HEK293 (cell line): Measurements from ENCODE around the gene FAM193B.

ENCODE experiments used
- CTCF ChIA-PET: fragments of 350-600 bp; formaldehyde crosslinking; extraction: SDS; loops from one replicate; lab custom pipeline; 2021; ENCODE audit warnings: antibody characterized with exemption; lab: Yijun Ruan, JAX
- POLR2A ChIA-PET: fragments of 300-600 bp; formaldehyde crosslinking; extraction: SDS; loops from one replicate; lab custom pipeline; 2020; ENCODE audit warnings: antibody characterized with exemption, inconsistent platforms; lab: Yijun Ruan, JAX
- H3K27ac ChIP-seq: fragments of 200-500 bp; sonication (Bioruptor generic); 2 replicates; pipeline ENCODE4 v1.5.1; 2014; ENCODE audit warnings: low read depth, low read length, control low read depth, inconsistent platforms; ENCODE audit errors: extremely low read depth
- H3K36me3 ChIP-seq, 2 experiments: fragments of 200-500 bp in 1 of 2; sonication (Bioruptor generic) in 1 of 2; 1 replicate in 1 of 2; 2 replicates in 1 of 2; pipeline ENCODE4 v1.5.1; 2014 to 2017; ENCODE audit warnings: inconsistent platforms in 2 of 2, low read length in 2 of 2; ENCODE audit not compliant: control insufficient read depth in 2 of 2, insufficient read depth in 1 of 2
- H3K4me1 ChIP-seq: fragments of 200-500 bp; sonication (Bioruptor generic); 2 replicates; pipeline ENCODE4 v1.5.1; 2014; ENCODE audit warnings: mild to moderate bottlenecking, low read length, inconsistent platforms; ENCODE audit not compliant: control insufficient read depth, insufficient read depth
- H3K4me3 ChIP-seq: 2 replicates; pipeline ENCODE4 v1.5.1; 2011; ENCODE audit warnings: low read depth, mild to moderate bottlenecking, control low read depth, low read length, moderate library complexity
- H3K9me3 ChIP-seq: fragments of 200-500 bp; sonication (Bioruptor generic); 2 replicates; pipeline ENCODE4 v1.5.1; 2014; ENCODE audit warnings: low read depth, low read length, inconsistent platforms; ENCODE audit not compliant: control insufficient read depth, insufficient read depth
- GLIS1 ChIP-seq: fragments of 450-650 bp; formaldehyde crosslinking; IDR thresholded peaks from 2 replicates; pipeline ENCODE4 v1.5.1; 2016; ENCODE audit warnings: missing biosample characterization, missing genetic modification characterization
- HOXA7 ChIP-seq: sonication (generic); formaldehyde crosslinking; IDR thresholded peaks from 2 replicates; pipeline ENCODE4 v1.8.1; 2022; ENCODE audit warnings: missing genetic modification reagents, borderline replicate concordance
- RBAK ChIP-seq: fragments of 450-650 bp; formaldehyde crosslinking; IDR thresholded peaks from 2 replicates; pipeline ENCODE4 v1.5.1; 2016; ENCODE audit warnings: missing biosample characterization, missing genetic modification characterization
- SALL2 ChIP-seq: fragments of 450-650 bp; formaldehyde crosslinking; IDR thresholded peaks from 2 replicates; pipeline ENCODE4 v1.5.0; 2017; ENCODE audit warnings: missing biosample characterization, mild to moderate bottlenecking, missing genetic modification characterization, borderline replicate concordance
- SP7 ChIP-seq: fragments of 450-650 bp; formaldehyde crosslinking; IDR thresholded peaks from 2 replicates; pipeline ENCODE4 v1.5.1; 2016; ENCODE audit warnings: missing biosample characterization, missing genetic modification characterization
- WT1 ChIP-seq: fragments of 450-650 bp; formaldehyde crosslinking; IDR thresholded peaks from 2 replicates; pipeline ENCODE4 v1.5.1; 2016; ENCODE audit warnings: missing biosample characterization, missing genetic modification characterization
- ZBTB1 ChIP-seq: fragments of 450-650 bp; formaldehyde crosslinking; IDR thresholded peaks from 2 replicates; pipeline ENCODE4 v1.5.1; 2016; ENCODE audit warnings: missing biosample characterization, missing genetic modification characterization
- ZFHX2 ChIP-seq: fragments of 450-650 bp; formaldehyde crosslinking; conservative IDR thresholded peaks from 2 replicates; pipeline ENCODE4 v1.5.1; 2016; ENCODE audit warnings: missing biosample characterization, missing genetic modification characterization
- ZNF2 ChIP-seq: fragments of 450-650 bp; formaldehyde crosslinking; IDR thresholded peaks from 2 replicates; pipeline ENCODE4 v1.5.1; 2016; ENCODE audit warnings: missing biosample characterization, missing genetic modification characterization
- ZNF324 ChIP-seq: fragments of 450-650 bp; formaldehyde crosslinking; IDR thresholded peaks from 2 replicates; pipeline ENCODE4 v1.5.1; 2016; ENCODE audit warnings: missing biosample characterization, missing genetic modification characterization
- ZNF571 ChIP-seq: fragments of 450-650 bp; formaldehyde crosslinking; IDR thresholded peaks from 2 replicates; pipeline ENCODE4 v1.5.0; 2017; ENCODE audit warnings: missing biosample characterization, missing genetic modification characterization
- ZNF76 ChIP-seq: fragments of 450-650 bp; formaldehyde crosslinking; IDR thresholded peaks from 2 replicates; pipeline ENCODE4; 2016; ENCODE audit warnings: low read depth, missing biosample characterization, missing genetic modification characterization, borderline replicate concordance
- TF ChIP-seq, protein P1 (sequence below): fragments of 450-650 bp; formaldehyde crosslinking; conservative IDR thresholded peaks from 2 replicates; pipeline ENCODE4 v1.5.1; 2016; ENCODE audit warnings: low read depth, missing biosample characterization, missing genetic modification characterization
- TF ChIP-seq, protein P2 (sequence below): fragments of 450-650 bp; formaldehyde crosslinking; IDR thresholded peaks from 2 replicates; pipeline ENCODE4 v1.5.1; 2017; ENCODE audit warnings: missing biosample characterization, missing genetic modification characterization
- TF ChIP-seq, protein P3 (sequence below): fragments of 450-650 bp; formaldehyde crosslinking; IDR thresholded peaks from 2 replicates; pipeline ENCODE4; 2016; ENCODE audit warnings: missing biosample characterization, missing genetic modification characterization
- TF ChIP-seq, protein P4 (sequence below): fragments of 450-650 bp; formaldehyde crosslinking; IDR thresholded peaks from 2 replicates; pipeline ENCODE4 v1.5.1; 2016; ENCODE audit warnings: missing biosample characterization, missing genetic modification characterization, low read depth
- TF ChIP-seq, protein P5 (sequence below): fragments of 450-650 bp; formaldehyde crosslinking; IDR thresholded peaks from 2 replicates; pipeline ENCODE4 v1.5.1; 2016; ENCODE audit warnings: missing biosample characterization, missing genetic modification characterization, borderline replicate concordance
- TF ChIP-seq, protein P6 (sequence below): fragments of 450-650 bp; formaldehyde crosslinking; IDR thresholded peaks from 2 replicates; pipeline ENCODE4 v1.5.1; 2016; ENCODE audit warnings: missing biosample characterization, missing genetic modification characterization

The FAM193B gene

DNA sequence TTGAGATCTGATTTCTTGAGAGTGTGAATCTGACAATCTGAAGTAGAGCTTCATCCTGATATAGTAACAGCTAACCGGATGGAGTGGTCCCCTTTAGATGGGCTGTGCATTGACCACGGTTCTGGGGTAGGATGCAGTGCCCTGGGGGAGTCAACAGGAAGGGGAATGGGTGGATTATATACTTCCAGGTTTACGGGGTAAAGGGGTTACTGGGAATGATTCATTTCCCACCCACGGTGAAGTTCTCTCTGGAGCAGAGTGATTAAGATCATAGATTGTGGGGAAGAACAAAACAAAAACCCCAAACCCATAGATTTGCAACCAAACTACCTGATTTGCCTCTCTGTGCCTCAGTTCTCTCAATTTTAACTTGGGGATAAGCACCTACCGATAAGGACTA lies 44.1 kb upstream of the FAM193B start (continued):
- 0 out of 2 replicates have a peak, but pooled peaks have one; percentile 27 for TF ChIP-seq GLIS1 (tag by site-specific recombination)
- TF ChIP-seq HOXA7 = no peak
- TF ChIP-seq ZNF76 = no peak
- peak; percentile 32 for TF ChIP-seq ZFHX2
- TF ChIP-seq ZBTB1 = no peak

DNA sequence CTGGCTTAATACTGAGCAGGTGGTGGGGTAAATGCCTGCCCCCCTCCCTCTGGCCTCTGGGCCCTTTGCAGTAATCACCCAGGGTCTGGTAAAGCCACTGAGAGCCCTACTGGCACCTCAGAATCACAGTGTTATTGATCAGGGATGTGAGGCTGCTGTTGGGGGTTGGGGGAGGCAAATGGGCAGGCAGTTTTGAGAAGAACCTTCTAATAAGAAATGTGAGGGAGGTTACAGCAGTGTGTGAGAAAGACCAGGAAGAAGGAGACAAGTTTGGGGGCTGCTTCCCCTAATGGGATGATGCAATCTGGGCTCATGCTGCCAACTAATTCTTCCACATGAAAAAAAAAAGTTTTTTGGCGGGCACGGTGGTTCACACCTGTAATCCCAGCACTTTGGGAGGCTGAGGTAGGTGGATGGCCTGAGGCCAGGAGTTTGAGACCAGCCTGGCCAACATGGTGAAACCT lies 42.4 kb upstream of the FAM193B start:
- no peak overlapping the region for H3K4me3 ChIP-seq
- no peak overlapping the region for H3K27ac ChIP-seq
- H3K36me3 ChIP-seq = peaks cover 3 to 37% of the 10 kb centered on the region in 2 experiments; a peak in 1 of 3 replicates
- 0 out of 2 replicates have a peak, but pooled peaks cover 2% of the 10 kb centered on the region for H3K4me1 ChIP-seq
- ChIA-PET POLR2A (interaction anchor here (0.7 kb wide), 1 partner anchor 129 kb away, joined by 4 read pairs; no protein-coding TSS in a partner anchor), CTCF (no interaction called here)
- H3K9me3 ChIP-seq = no peaks in the 10 kb centered on the region
- TF ChIP-seq ZNF324 (tag by site-specific recombination) (no peak), WT1 (tag by site-specific recombination) (no peak), ZNF2 (tag by site-specific recombination) (no peak), RBAK (tag by site-specific recombination) (no peak), SALL2 (tag by site-specific recombination) (no peak), SP7 (no peak), ZNF571 (no peak)
- TF ChIP-seq, protein P1, sequence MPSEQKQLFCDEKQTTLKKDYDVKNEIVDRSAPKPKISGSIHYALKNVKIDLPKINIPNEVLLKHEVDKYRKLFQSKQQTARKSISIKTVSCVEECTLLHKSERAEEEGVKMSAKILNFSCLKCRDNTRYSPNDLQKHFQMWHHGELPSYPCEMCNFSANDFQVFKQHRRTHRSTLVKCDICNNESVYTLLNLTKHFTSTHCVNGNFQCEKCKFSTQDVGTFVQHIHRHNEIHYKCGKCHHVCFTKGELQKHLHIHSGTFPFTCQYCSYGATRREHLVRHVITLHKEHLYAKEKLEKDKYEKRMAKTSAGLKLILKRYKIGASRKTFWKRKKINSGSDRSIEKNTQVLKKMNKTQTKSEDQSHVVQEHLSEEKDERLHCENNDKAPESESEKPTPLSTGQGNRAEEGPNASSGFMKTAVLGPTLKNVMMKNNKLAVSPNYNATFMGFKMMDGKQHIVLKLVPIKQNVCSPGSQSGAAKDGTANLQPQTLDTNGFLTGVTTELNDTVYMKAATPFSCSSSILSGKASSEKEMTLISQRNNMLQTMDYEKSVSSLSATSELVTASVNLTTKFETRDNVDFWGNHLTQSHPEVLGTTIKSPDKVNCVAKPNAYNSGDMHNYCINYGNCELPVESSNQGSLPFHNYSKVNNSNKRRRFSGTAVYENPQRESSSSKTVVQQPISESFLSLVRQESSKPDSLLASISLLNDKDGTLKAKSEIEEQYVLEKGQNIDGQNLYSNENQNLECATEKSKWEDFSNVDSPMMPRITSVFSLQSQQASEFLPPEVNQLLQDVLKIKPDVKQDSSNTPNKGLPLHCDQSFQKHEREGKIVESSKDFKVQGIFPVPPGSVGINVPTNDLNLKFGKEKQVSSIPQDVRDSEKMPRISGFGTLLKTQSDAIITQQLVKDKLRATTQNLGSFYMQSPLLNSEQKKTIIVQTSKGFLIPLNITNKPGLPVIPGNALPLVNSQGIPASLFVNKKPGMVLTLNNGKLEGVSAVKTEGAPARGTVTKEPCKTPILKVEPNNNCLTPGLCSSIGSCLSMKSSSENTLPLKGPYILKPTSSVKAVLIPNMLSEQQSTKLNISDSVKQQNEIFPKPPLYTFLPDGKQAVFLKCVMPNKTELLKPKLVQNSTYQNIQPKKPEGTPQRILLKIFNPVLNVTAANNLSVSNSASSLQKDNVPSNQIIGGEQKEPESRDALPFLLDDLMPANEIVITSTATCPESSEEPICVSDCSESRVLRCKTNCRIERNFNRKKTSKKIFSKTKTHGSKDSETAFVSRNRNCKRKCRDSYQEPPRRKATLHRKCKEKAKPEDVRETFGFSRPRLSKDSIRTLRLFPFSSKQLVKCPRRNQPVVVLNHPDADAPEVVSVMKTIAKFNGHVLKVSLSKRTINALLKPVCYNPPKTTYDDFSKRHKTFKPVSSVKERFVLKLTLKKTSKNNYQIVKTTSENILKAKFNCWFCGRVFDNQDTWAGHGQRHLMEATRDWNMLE (tag by site-specific recombination) = no peak
- TF ChIP-seq, protein P2, sequence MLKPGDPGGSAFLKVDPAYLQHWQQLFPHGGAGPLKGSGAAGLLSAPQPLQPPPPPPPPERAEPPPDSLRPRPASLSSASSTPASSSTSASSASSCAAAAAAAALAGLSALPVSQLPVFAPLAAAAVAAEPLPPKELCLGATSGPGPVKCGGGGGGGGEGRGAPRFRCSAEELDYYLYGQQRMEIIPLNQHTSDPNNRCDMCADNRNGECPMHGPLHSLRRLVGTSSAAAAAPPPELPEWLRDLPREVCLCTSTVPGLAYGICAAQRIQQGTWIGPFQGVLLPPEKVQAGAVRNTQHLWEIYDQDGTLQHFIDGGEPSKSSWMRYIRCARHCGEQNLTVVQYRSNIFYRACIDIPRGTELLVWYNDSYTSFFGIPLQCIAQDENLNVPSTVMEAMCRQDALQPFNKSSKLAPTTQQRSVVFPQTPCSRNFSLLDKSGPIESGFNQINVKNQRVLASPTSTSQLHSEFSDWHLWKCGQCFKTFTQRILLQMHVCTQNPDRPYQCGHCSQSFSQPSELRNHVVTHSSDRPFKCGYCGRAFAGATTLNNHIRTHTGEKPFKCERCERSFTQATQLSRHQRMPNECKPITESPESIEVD (tag by site-specific recombination) = no peak
- TF ChIP-seq, protein P3, sequence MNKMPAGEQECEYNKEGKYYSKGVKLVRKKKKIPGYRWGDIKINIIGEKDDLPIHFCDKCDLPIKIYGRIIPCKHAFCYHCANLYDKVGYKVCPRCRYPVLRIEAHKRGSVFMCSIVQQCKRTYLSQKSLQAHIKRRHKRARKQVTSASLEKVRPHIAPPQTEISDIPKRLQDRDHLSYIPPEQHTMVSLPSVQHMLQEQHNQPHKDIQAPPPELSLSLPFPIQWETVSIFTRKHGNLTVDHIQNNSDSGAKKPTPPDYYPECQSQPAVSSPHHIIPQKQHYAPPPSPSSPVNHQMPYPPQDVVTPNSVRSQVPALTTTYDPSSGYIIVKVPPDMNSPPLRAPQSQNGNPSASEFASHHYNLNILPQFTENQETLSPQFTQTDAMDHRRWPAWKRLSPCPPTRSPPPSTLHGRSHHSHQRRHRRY (tag by site-specific recombination) = no peak
- TF ChIP-seq, protein P4, sequence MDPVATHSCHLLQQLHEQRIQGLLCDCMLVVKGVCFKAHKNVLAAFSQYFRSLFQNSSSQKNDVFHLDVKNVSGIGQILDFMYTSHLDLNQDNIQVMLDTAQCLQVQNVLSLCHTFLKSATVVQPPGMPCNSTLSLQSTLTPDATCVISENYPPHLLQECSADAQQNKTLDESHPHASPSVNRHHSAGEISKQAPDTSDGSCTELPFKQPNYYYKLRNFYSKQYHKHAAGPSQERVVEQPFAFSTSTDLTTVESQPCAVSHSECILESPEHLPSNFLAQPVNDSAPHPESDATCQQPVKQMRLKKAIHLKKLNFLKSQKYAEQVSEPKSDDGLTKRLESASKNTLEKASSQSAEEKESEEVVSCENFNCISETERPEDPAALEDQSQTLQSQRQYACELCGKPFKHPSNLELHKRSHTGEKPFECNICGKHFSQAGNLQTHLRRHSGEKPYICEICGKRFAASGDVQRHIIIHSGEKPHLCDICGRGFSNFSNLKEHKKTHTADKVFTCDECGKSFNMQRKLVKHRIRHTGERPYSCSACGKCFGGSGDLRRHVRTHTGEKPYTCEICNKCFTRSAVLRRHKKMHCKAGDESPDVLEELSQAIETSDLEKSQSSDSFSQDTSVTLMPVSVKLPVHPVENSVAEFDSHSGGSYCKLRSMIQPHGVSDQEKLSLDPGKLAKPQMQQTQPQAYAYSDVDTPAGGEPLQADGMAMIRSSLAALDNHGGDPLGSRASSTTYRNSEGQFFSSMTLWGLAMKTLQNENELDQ (tag by site-specific recombination) = no peak
- TF ChIP-seq, protein P5, sequence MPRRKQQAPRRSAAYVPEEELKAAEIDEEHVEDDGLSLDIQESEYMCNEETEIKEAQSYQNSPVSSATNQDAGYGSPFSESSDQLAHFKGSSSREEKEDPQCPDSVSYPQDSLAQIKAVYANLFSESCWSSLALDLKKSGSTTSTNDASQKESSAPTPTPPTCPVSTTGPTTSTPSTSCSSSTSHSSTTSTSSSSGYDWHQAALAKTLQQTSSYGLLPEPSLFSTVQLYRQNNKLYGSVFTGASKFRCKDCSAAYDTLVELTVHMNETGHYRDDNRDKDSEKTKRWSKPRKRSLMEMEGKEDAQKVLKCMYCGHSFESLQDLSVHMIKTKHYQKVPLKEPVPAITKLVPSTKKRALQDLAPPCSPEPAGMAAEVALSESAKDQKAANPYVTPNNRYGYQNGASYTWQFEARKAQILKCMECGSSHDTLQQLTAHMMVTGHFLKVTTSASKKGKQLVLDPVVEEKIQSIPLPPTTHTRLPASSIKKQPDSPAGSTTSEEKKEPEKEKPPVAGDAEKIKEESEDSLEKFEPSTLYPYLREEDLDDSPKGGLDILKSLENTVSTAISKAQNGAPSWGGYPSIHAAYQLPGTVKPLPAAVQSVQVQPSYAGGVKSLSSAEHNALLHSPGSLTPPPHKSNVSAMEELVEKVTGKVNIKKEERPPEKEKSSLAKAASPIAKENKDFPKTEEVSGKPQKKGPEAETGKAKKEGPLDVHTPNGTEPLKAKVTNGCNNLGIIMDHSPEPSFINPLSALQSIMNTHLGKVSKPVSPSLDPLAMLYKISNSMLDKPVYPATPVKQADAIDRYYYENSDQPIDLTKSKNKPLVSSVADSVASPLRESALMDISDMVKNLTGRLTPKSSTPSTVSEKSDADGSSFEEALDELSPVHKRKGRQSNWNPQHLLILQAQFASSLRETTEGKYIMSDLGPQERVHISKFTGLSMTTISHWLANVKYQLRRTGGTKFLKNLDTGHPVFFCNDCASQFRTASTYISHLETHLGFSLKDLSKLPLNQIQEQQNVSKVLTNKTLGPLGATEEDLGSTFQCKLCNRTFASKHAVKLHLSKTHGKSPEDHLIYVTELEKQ (tag by site-specific recombination) = no peak
- TF ChIP-seq, protein P6, sequence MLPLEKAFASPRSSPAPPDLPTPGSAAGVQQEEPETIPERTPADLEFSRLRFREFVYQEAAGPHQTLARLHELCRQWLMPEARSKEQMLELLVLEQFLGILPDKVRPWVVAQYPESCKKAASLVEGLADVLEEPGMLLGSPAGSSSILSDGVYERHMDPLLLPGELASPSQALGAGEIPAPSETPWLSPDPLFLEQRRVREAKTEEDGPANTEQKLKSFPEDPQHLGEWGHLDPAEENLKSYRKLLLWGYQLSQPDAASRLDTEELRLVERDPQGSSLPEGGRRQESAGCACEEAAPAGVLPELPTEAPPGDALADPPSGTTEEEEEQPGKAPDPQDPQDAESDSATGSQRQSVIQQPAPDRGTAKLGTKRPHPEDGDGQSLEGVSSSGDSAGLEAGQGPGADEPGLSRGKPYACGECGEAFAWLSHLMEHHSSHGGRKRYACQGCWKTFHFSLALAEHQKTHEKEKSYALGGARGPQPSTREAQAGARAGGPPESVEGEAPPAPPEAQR = no peak
